Breast epithelium (tissue), 4 donors: ENCODE results near the gene OR2AJ1. TPM values are rescaled to one million over a fixed set of nuclear protein-coding genes. Genes with fewer than 3 reads are reported as not detected.
A peak's percentile ranks its signal among the peaks of the same experiment; 100 is the strongest.

Source experiments
- DNase-seq, 2 donors: peaks; one replicate each; pipeline ENCODE4 v3.0.0-alpha.2; 2019; ENCODE audit warnings: low spot score in 2 of 2
- H3K27ac ChIP-seq, 2 donors: fragments of 200-600 bp; sonication (generic) in 1 of 2; one replicate each; pipeline ENCODE4 v1.5.1; 2016 to 2019; ENCODE audit warnings: mild to moderate bottlenecking in 1 of 2
- H3K27me3 ChIP-seq, 2 donors: fragments of 200-600 bp; sonication (generic) in 1 of 2; one replicate each; pipeline versions ENCODE4 v1.5.1 to v1.6.0; 2017 to 2019; ENCODE audit warnings: control low read depth in 1 of 2, mild to moderate bottlenecking in 1 of 2
- H3K36me3 ChIP-seq: fragments of 200-600 bp; one replicate; pipeline ENCODE4 v1.5.1; 2019
- H3K4me1 ChIP-seq, 2 donors: fragments of 200-600 bp; sonication (generic); one replicate each; pipeline ENCODE4 v1.5.1; 2016 to 2019; ENCODE audit warnings: control low read depth in 1 of 2
- H3K4me3 ChIP-seq, 3 donors: fragments of 200-600 bp; sonication (generic); 1 replicate in 2 of 3; 2 replicates in 1 of 3; pipeline ENCODE4 v1.5.1; 2016 to 2019; ENCODE audit warnings: mild to moderate bottlenecking in 3 of 3, moderate library complexity in 2 of 3
- H3K9me3 ChIP-seq, 2 donors: fragments of 200-600 bp; sonication (generic) in 1 of 2; one replicate each; pipeline ENCODE4 v1.5.1; 2016 to 2019; ENCODE audit warnings: control low read depth in 1 of 2
- POLR2A ChIP-seq: fragments of 450-650 bp; IDR thresholded peaks from one replicate; pipeline ENCODE4 v1.6.1; 2016; ENCODE audit warnings: antibody characterized with exemption, mild to moderate bottlenecking, moderate library complexity
- POLR2AphosphoS5 ChIP-seq, 3 donors: sonication (generic); formaldehyde crosslinking; IDR thresholded peaks; one replicate each; pipeline ENCODE4 v1.6.1; 2017; ENCODE audit warnings: antibody characterized with exemption in 3 of 3
- intact Hi-C: fragments of 100-400 bp; cut with DNase I; formaldehyde crosslinking; loops from one replicate; pipeline ENCODE4 v1.15.1; 2023; ENCODE audit warnings: low total_unique reads
- total RNA-seq, 3 donors: library from RNA; depleted of rRNA; stranded (reverse); fragments of >200 nt; gene quantifications; one replicate each; pipeline ENCODE4 v1.1.0, GENCODE V29; 2016
- TF ChIP-seq, protein P1 (sequence below), 3 donors: fragments of 450-650 bp; IDR thresholded peaks; one replicate each; pipeline ENCODE4 v1.5.1; 2016 to 2017; ENCODE audit warnings: antibody characterized with exemption in 3 of 3, mild to moderate bottlenecking in 3 of 3, moderate library complexity in 3 of 3

OR2AJ1 gene
- total RNA-seq, 3 donors from 2014 or later: not detected

DNA sequence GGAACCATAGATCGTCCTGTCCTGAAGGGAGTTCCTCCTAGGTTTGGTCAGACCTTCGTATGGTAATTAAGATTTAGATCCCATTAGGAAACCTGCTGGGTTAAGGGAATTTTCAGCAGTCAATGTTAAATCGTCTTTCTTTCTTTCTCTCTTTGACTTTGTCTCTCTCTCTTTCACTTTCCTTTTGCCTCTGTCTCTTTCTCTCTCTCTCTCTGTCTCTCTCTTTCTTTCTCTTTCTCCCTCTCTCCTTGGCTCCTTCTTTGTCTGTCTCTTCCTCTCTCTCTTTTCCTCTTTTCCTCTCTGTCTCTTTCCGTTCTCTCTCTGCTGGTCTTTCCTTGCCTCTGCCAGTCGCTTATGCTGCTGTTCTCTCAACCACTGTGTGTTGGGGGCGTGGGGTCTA, 20.6 kb upstream of the OR2AJ1 start:
- Histone ChIP-seq H3K27ac (no peak overlapping the region), H3K9me3 (no peaks in the 10 kb centered on the region), H3K4me1 (no peaks in the 10 kb centered on the region), H3K36me3 (no peaks in the 10 kb centered on the region), H3K27me3 (no peaks in the 10 kb centered on the region), H3K4me3 (no peak overlapping the region)
- DNase-seq: no peak
- TF ChIP-seq, protein P1, sequence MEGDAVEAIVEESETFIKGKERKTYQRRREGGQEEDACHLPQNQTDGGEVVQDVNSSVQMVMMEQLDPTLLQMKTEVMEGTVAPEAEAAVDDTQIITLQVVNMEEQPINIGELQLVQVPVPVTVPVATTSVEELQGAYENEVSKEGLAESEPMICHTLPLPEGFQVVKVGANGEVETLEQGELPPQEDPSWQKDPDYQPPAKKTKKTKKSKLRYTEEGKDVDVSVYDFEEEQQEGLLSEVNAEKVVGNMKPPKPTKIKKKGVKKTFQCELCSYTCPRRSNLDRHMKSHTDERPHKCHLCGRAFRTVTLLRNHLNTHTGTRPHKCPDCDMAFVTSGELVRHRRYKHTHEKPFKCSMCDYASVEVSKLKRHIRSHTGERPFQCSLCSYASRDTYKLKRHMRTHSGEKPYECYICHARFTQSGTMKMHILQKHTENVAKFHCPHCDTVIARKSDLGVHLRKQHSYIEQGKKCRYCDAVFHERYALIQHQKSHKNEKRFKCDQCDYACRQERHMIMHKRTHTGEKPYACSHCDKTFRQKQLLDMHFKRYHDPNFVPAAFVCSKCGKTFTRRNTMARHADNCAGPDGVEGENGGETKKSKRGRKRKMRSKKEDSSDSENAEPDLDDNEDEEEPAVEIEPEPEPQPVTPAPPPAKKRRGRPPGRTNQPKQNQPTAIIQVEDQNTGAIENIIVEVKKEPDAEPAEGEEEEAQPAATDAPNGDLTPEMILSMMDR (IDR thresholded peaks at IDR 0.05): no peak
- TF ChIP-seq POLR2A (no peak), POLR2AphosphoS5 (IDR thresholded peaks at IDR 0.05) (no peak)
- intact Hi-C loops: no loop called here

DNA sequence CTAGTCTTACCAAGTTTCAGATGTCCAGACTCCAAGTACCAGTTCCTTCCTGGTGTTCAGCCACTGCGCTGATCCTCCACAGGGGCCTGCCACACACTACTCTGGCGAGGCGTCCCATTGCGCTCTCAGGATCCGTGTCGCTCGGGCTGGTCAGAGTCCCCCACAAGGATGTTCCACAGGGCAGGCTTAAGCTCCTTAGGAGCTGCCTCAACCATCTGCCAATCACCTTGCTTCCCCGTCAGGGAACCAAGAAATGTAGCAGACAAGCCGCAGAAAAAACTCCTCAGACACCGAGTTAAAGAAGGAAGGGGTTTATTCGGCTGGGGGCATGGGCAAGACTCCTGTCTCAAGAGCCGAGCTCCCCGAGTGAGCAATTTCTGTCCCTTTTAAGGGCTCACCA, 19.5 kb upstream of the OR2AJ1 start:
- DNase-seq: no peak
- no peak overlapping the region for H3K4me3 ChIP-seq
- no peaks in the 10 kb centered on the region for H3K4me1 ChIP-seq
- intact Hi-C loops: no loop called here
- no peaks in the 10 kb centered on the region for H3K27me3 ChIP-seq
- no peaks in the 10 kb centered on the region for H3K9me3 ChIP-seq
- no peak overlapping the region for H3K27ac ChIP-seq
- TF ChIP-seq, protein P1 (IDR thresholded peaks at IDR 0.05): no peak
- TF ChIP-seq POLR2A: no peak
- TF ChIP-seq POLR2AphosphoS5 (IDR thresholded peaks at IDR 0.05): no peak
- no peaks in the 10 kb centered on the region for H3K36me3 ChIP-seq

DNA sequence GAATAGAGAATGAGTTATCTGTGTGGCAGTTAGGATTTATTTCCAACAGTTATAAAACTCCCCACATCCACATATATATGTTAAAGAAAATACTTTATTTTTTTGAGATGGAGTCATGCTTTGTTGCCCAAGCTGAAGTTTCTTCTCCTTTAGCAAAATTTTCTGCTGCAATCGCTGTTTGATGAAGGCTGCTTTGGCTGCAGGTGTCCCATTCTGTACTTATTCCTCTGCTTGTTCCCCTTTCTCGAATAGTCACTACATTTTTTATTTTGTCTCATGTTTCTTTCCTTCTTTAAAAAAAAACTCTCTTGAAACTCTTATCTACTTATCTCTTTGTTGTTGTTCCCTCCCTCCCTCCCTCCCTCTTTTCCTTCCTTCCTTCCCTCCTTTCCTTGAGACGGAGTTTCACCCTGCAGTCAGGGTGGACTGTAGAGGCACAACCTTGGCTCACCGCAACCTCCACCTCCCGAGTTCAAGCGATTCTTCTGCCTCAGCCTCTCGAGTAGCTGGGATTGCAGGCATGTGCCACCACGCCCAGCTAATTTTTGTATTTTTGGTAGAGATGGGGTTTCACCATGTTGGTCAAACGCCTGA, 18.7 kb upstream of the OR2AJ1 start:
- Histone ChIP-seq H3K27me3 (no peaks in the 10 kb centered on the region), H3K36me3 (no peaks in the 10 kb centered on the region), H3K9me3 (no peaks in the 10 kb centered on the region), H3K4me1 (no peaks in the 10 kb centered on the region), H3K4me3 (peak overlapping the region; percentile 22 to 60 (median 33)), H3K27ac (no peak overlapping the region)
- intact Hi-C loops: no loop called here
- TF ChIP-seq, protein P1 (IDR thresholded peaks at IDR 0.05): no peak
- TF ChIP-seq POLR2AphosphoS5 (IDR thresholded peaks at IDR 0.05): no peak
- TF ChIP-seq POLR2A: no peak
- DNase-seq: no peak

DNA sequence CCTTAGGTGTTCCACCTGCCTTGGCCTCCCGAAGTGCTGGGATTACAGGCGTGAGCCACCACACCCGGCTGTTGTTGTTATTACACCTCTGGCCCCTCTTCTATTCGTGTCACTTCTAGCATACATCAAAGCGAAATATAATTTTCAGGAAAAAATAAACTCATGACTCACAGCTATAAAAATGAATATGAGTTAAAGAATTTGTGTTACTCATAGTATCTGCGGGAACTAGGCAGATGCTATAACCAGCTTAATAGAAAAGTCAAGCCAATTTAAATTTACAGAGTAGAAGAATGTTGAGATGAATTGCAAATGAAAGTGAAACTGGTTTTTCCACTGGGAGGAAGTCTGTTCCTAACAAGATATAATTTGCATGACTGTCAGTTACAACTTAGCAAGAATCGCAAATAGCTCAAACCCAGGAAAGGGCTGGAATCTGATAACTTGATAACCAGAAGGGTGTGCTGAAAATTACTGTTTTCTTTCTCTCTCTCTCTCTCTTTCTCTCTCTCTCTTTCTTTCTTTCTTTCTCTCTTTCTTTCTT, 18.1 kb upstream of the OR2AJ1 start:
- Histone ChIP-seq H3K36me3 (no peaks in the 10 kb centered on the region), H3K27ac (no peak overlapping the region), H3K9me3 (no peaks in the 10 kb centered on the region), H3K4me1 (no peaks in the 10 kb centered on the region), H3K4me3 (peak overlapping the region; percentile 22 to 60 (median 33)), H3K27me3 (no peaks in the 10 kb centered on the region)
- no peak for TF ChIP-seq POLR2AphosphoS5 (IDR thresholded peaks at IDR 0.05)
- TF ChIP-seq, protein P1 (IDR thresholded peaks at IDR 0.05): no peak
- TF ChIP-seq POLR2A: no peak
- intact Hi-C loops: no loop called here
- no peak for DNase-seq

DNA sequence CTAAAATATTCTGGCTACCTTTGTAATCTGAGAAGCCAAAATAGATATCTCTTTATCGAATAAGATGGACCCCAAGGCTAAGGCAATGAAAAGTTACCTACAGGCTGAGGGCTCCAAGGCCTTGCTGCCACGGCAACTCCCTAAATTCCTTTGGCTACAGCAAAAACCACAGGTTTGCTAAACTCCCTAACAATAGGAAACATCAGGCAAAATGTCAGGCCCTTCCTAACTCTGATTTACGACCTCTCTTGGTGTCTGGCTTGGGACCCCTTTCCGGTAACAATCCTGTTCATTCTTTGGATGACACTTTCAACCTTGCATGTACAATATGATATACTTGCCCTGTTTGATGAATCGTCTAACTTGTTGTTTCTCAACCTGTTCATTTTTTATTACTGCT, 15.9 kb upstream of the OR2AJ1 start:
- Histone ChIP-seq H3K27ac (no peak overlapping the region), H3K4me1 (no peaks in the 10 kb centered on the region), H3K9me3 (no peaks in the 10 kb centered on the region), H3K4me3 (no peak overlapping the region), H3K27me3 (no peaks in the 10 kb centered on the region), H3K36me3 (no peaks in the 10 kb centered on the region)
- intact Hi-C loops: no loop called here
- no peak for DNase-seq
- TF ChIP-seq POLR2AphosphoS5 (IDR thresholded peaks at IDR 0.05) (no peak), POLR2A (no peak)
- TF ChIP-seq, protein P1 (IDR thresholded peaks at IDR 0.05): no peak
